Left ventricle myocardium inferior (tissue), 1 donor: ENCODE measurements around the gene ELL2. TPM values are rescaled to one million over a fixed set of nuclear protein-coding genes. Genes with fewer than 3 reads are reported as not detected.

Experiments
- DNase-seq: peaks from one replicate; pipeline ENCODE4 v3.0.0-alpha.2; 2020
- H3K27ac ChIP-seq: fragments of 200-600 bp; replicated peaks from 2 replicates; pipeline ENCODE4 v1.8.0; 2021
- H3K27me3 ChIP-seq: fragments of 200-600 bp; 2 replicates; pipeline ENCODE4 v1.8.0; 2021; ENCODE audit warnings: low read depth
- H3K36me3 ChIP-seq: fragments of 200-600 bp; 2 replicates; pipeline ENCODE4 v1.8.0; 2021
- H3K4me1 ChIP-seq: fragments of 200-600 bp; 2 replicates; pipeline ENCODE4 v1.8.0; 2021
- H3K4me3 ChIP-seq: fragments of 200-600 bp; 2 replicates; pipeline ENCODE4 v1.8.0; 2021; ENCODE audit warnings: mild to moderate bottlenecking, moderate library complexity
- H3K9me3 ChIP-seq: fragments of 200-600 bp; replicated peaks from 2 replicates; pipeline ENCODE4 v1.8.0; 2021
- CTCF ChIP-seq: fragments of 200-600 bp; IDR thresholded peaks from 2 replicates; pipeline ENCODE4 v1.8.0; 2021; ENCODE audit warnings: antibody characterized with exemption, mild to moderate bottlenecking, borderline replicate concordance
- intact Hi-C: fragments of 100-400 bp; cut with micrococcal nuclease; formaldehyde crosslinking; loops from one replicate; pipeline ENCODE4 v1.11.0; 2022
- total RNA-seq: library from RNA; stranded (reverse); fragmentation: NEBNext Ultra II Directional; extraction: Animal tissue kit (Norgen Biotek cat#: 25700); gene quantifications from one replicate; pipeline ENCODE4 v1.2.1, GENCODE V29; 2021
- donor health status: DM: no; HTN: yes; CAD: no; lungs with severe emphysema.

The ELL2 gene
- total RNA-seq, 1 donor from 2014 or later, result 21.0 TPM

DNA sequence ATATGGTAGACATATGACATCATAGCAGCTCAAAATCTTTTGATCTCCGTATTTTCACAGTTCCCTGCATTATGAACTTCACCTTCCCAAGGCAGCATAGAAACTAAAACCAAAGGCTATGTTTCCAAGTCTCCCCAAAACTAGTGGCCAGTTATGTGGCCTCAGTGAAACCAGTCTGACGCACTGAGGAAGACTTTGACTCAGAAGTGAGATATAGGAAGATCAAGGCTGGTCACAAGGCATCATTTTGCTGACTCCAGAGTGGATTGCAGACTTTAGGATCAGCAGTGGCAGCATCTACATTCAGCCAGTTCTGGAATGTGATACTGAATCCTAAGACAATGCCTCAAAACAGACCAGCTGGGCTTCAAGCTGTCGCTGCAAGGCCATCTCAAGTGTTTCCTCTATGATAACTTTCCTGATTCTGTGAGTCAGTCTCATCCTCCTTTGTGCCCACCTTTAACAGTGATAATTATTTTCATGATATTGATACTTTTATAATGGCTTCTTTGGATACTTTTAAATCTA lies 34.4 kb upstream of the ELL2 start:
- intact Hi-C loops, result no loop called here
- Histone ChIP-seq H3K4me3 (no peak overlapping the region), H3K27me3 (no peaks in the 10 kb centered on the region), H3K4me1 (no peaks in the 10 kb centered on the region), H3K36me3 (no peaks in the 10 kb centered on the region), H3K27ac (no peak overlapping the region), H3K9me3 (no peaks in the 10 kb centered on the region)
- no peak for DNase-seq
- TF ChIP-seq CTCF, result no peak

GRCh38 chr5:95993776-95994175 lies 32.1 kb upstream of the ELL2 start:
- H3K27me3 ChIP-seq, result no peaks in the 10 kb centered on the region
- H3K36me3 ChIP-seq, result no peaks in the 10 kb centered on the region
- intact Hi-C loops, result no loop called here
- DNase-seq, result no peak
- no peak for TF ChIP-seq CTCF
- no peak overlapping the region for H3K4me3 ChIP-seq
- no peaks in the 10 kb centered on the region for H3K9me3 ChIP-seq
- peaks cover 13% of the 10 kb centered on the region for H3K4me1 ChIP-seq
- H3K27ac ChIP-seq, result no peak overlapping the region

- H3K27me3 ChIP-seq, result no peaks in the 10 kb centered on the region
- no peak for TF ChIP-seq CTCF
- no peak for DNase-seq
- peaks cover 19% of the 10 kb centered on the region for H3K4me1 ChIP-seq
- intact Hi-C loops, result no loop called here
- no peak overlapping the region for H3K27ac ChIP-seq
- H3K36me3 ChIP-seq, result no peaks in the 10 kb centered on the region
- no peak overlapping the region for H3K4me3 ChIP-seq
- H3K9me3 ChIP-seq, result no peaks in the 10 kb centered on the region
Observed at GRCh38 chr5:95993266-95993665, 31.6 kb upstream of the ELL2 start.

DNA sequence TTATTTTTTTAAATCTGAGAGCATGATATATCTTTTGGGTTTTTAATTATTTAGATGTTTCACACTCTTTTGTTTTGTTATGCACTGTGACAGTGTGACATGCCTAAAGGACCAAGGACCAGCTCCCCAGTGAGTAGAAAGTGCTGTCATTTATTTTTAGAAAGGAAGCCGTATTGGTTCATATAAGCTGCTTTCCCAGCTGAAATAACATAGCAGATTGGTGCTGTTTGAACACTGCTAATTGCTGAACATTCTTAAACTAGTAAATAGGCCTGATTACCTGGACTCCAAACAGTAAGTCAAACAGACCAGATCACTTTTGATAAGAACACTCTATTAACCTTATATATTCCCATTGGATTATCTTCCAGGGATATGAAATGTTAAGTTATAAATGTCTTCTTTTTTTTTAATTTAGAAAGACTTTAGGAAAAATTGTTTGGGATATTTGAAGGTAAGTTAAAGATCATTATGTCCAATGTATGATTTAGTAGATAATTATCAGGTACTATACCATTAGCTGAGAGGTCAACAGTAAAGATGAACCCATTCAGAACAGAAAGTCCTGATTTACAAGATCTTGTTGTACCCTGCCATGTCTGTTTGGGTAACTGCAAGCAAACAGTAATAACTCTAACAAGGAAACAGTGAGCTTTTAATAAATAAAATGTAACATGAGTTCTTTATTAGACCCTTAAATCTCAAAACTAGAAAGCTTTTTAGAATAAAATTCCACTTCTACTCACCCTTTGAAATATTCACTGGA lies 27.8 kb upstream of the ELL2 start:
- H3K4me3 ChIP-seq, result no peak overlapping the region
- H3K27ac ChIP-seq, result peak overlapping the region; percentile 21
- peaks cover 44% of the 10 kb centered on the region for H3K4me1 ChIP-seq
- H3K9me3 ChIP-seq, result no peaks in the 10 kb centered on the region
- intact Hi-C loops, result no loop called here
- DNase-seq, result no peak
- no peaks in the 10 kb centered on the region for H3K36me3 ChIP-seq
- no peaks in the 10 kb centered on the region for H3K27me3 ChIP-seq
- TF ChIP-seq CTCF, result no peak

DNA sequence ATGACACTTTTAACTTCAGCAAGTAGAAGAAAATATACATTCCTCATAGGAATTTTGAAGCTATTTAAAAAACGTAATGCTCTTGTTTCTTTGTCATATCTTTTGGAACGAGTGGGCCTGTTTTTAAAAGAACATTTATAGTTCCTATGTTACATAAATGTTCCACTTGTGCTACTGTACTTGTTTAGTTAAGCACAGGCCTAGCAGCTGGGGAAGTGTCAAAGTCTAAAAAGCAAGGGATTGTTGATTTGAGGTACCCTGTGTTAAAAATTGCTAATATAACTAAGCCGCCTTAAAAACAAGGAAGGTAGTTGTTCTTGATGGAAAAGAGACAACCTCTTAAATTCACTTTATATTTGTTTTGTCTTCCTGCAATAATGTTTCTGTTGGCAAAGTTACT lies 27.2 kb upstream of the ELL2 start:
- no peak for TF ChIP-seq CTCF
- no peak overlapping the region for H3K4me3 ChIP-seq
- no peak for DNase-seq
- H3K9me3 ChIP-seq, result no peaks in the 10 kb centered on the region
- H3K36me3 ChIP-seq, result no peaks in the 10 kb centered on the region
- intact Hi-C loops, result no loop called here
- H3K27me3 ChIP-seq, result no peaks in the 10 kb centered on the region
- peaks cover 50% of the 10 kb centered on the region for H3K4me1 ChIP-seq
- peak overlapping the region; percentile 21 for H3K27ac ChIP-seq
